Choroid plexus epithelial cell (primary cell): Measurements from ENCODE around the gene SLC25A20.

ENCODE experiments used
- DNase-seq: peaks from one replicate; pipeline ENCODE4 v3.0.0-alpha.2; 2010; ENCODE audit warnings: low read depth
- H3K4me3 ChIP-seq: 2 replicates; pipeline ENCODE4 v1.5.1; 2011; ENCODE audit warnings: low read depth, mild to moderate bottlenecking, control low read depth, low read length, moderate library complexity
- CTCF ChIP-seq: conservative IDR thresholded peaks from 2 replicates; pipeline ENCODE4 v1.5.1; 2011; ENCODE audit warnings: low read depth, mild to moderate bottlenecking, control low read depth, inconsistent platforms, low read length, moderate library complexity

The SLC25A20 gene

GRCh38 chr3:48934333-48934991 lies 35.8 kb upstream of the SLC25A20 start:
- DNase-seq: no peak
- H3K4me3 ChIP-seq: no peak overlapping the region
- TF ChIP-seq CTCF: no peak

- no peak for DNase-seq
- TF ChIP-seq CTCF: no peak
These were observed 33.4 kb upstream of the SLC25A20 start for GRCh38 chr3:48931944-48932580.

GRCh38 chr3:48930590-48930989 lies 31.9 kb upstream of the SLC25A20 start:
- DNase-seq: no peak

More at GRCh38 chr3:48931944-48932580, 33.4 kb upstream of the SLC25A20 start:
- no peak overlapping the region for H3K4me3 ChIP-seq

GRCh38 chr3:48929358-48930035 lies 30.8 kb upstream of the SLC25A20 start:
- H3K4me3 ChIP-seq: no peak overlapping the region
- DNase-seq: peak; percentile 71
- TF ChIP-seq CTCF: peak; percentile 14

More at GRCh38 chr3:48930590-48930989, 31.9 kb upstream of the SLC25A20 start:
- no peak overlapping the region for H3K4me3 ChIP-seq
- no peak for TF ChIP-seq CTCF

GRCh38 chr3:48928679-48929078 lies 30.0 kb upstream of the SLC25A20 start:
- DNase-seq: peak; percentile 47
- no peak for TF ChIP-seq CTCF
- no peak overlapping the region for H3K4me3 ChIP-seq

GRCh38 chr3:48927928-48928327 lies 29.2 kb upstream of the SLC25A20 start:
- no peak overlapping the region for H3K4me3 ChIP-seq
- DNase-seq: peak; percentile 29
- TF ChIP-seq CTCF: no peak
